HepG2 (cell line): ENCODE results near the gene VCPKMT. TPM values are rescaled to one million over a fixed set of nuclear protein-coding genes. Genes with fewer than 3 reads are reported as not detected.

ENCODE experiments used
- ARID2 ChIP-seq: sonication (generic); formaldehyde crosslinking; IDR thresholded peaks from 2 replicates; pipeline ENCODE4 v1.8.1; 2022; ENCODE audit warnings: mild to moderate bottlenecking, missing genetic modification reagents, borderline replicate concordance
- CHD4 ChIP-seq: fragments of 200-600 bp; sonication (generic); IDR thresholded peaks from 2 replicates; pipeline ENCODE4 v1.7.0; 2017; ENCODE audit warnings: mild to moderate bottlenecking, low read length, borderline replicate concordance
- HMGA1 ChIP-seq: sonication (generic); formaldehyde crosslinking; conservative IDR thresholded peaks from 2 replicates; pipeline ENCODE4 v1.4.0; 2020; ENCODE audit warnings: missing genetic modification reagents
- ISL2 ChIP-seq: sonication (generic); formaldehyde crosslinking; IDR thresholded peaks from 2 replicates; pipeline ENCODE4 v1.5.0; 2020; ENCODE audit warnings: missing genetic modification reagents
- KDM6A ChIP-seq: IDR thresholded peaks from 2 replicates; pipeline ENCODE4 v1.6.1; 2016; ENCODE audit warnings: low read depth
- KLF13 ChIP-seq: sonication (generic); formaldehyde crosslinking; IDR thresholded peaks from 2 replicates; pipeline ENCODE4 v1.4.0; 2020; ENCODE audit warnings: mild to moderate bottlenecking, missing genetic modification reagents
- MBNL3 ChIP-seq: fragments of 250-450 bp; sonication (Bioruptor Pico); conservative IDR thresholded peaks from 2 replicates; pipeline ENCODE4 v1.8.0; 2022; ENCODE audit warnings: mild to moderate bottlenecking, inconsistent platforms
- NFATC3 ChIP-seq: sonication (generic); formaldehyde crosslinking; IDR thresholded peaks from 2 replicates; pipeline ENCODE4 v1.5.1; 2020; ENCODE audit warnings: mild to moderate bottlenecking, missing genetic modification reagents
- NFIC ChIP-seq: IDR thresholded peaks from 2 replicates; pipeline ENCODE4 v1.6.1; 2012; ENCODE audit warnings: mild to moderate bottlenecking, low read length, inconsistent platforms
- PHF8 ChIP-seq: sonication (generic); formaldehyde crosslinking; IDR thresholded peaks from 2 replicates; pipeline ENCODE4 v1.5.0; 2020; ENCODE audit warnings: missing genetic modification reagents
- PLRG1 ChIP-seq: fragments of 450-650 bp; conservative IDR thresholded peaks from 2 replicates; pipeline ENCODE4 v1.6.1; 2016
- SNRNP70 ChIP-seq: fragments of 200-400 bp; formaldehyde crosslinking; IDR thresholded peaks from 2 replicates; pipeline ENCODE4 v1.6.1; 2017; ENCODE audit warnings: mild to moderate bottlenecking, low read depth, low read length, moderate library complexity
- ZBTB42 ChIP-seq: sonication (generic); formaldehyde crosslinking; IDR thresholded peaks from 2 replicates; pipeline ENCODE4 v1.5.0; 2020; ENCODE audit warnings: mild to moderate bottlenecking, missing genetic modification reagents
- ZBTB8A ChIP-seq: sonication (generic); formaldehyde crosslinking; IDR thresholded peaks from 2 replicates; pipeline ENCODE4 v1.4.0; 2020; ENCODE audit warnings: mild to moderate bottlenecking, low read depth, missing genetic modification reagents, borderline replicate concordance
- ZFP36L1 ChIP-seq: sonication (generic); formaldehyde crosslinking; IDR thresholded peaks from 2 replicates; pipeline ENCODE4 v1.8.0; 2022; ENCODE audit warnings: mild to moderate bottlenecking, missing genetic modification reagents, moderate library complexity
- ZFP41 ChIP-seq: sonication (generic); formaldehyde crosslinking; IDR thresholded peaks from 2 replicates; pipeline ENCODE4 v1.4.0; 2020; ENCODE audit warnings: mild to moderate bottlenecking, missing genetic modification reagents, borderline replicate concordance
- ZFYVE20 ChIP-seq: sonication (generic); formaldehyde crosslinking; IDR thresholded peaks from 2 replicates; pipeline ENCODE4 v1.8.0; 2023; ENCODE audit warnings: low read depth, mild to moderate bottlenecking, moderate library complexity, missing genetic modification reagents, borderline replicate concordance
- ZNF431 ChIP-seq: sonication (generic); formaldehyde crosslinking; IDR thresholded peaks from 2 replicates; pipeline ENCODE4 v1.9.0; 2022; ENCODE audit warnings: missing genetic modification reagents, low read depth, mild to moderate bottlenecking, borderline replicate concordance
- ZNF44 ChIP-seq: sonication (generic); formaldehyde crosslinking; IDR thresholded peaks from 2 replicates; pipeline ENCODE4 v1.5.1; 2020; ENCODE audit warnings: mild to moderate bottlenecking, missing genetic modification reagents
- ZNF552 ChIP-seq: sonication (generic); formaldehyde crosslinking; IDR thresholded peaks from 2 replicates; pipeline ENCODE4 v1.9.0; 2022; ENCODE audit warnings: missing genetic modification reagents, mild to moderate bottlenecking, borderline replicate concordance
- ZNF678 ChIP-seq: sonication (generic); formaldehyde crosslinking; IDR thresholded peaks from 2 replicates; pipeline ENCODE4 v1.4.0; 2020; ENCODE audit warnings: mild to moderate bottlenecking, missing genetic modification reagents
- ZNF7 ChIP-seq: IDR thresholded peaks from 2 replicates; pipeline ENCODE4 v1.6.1; 2016; ENCODE audit warnings: missing biosample characterization, missing genetic modification reagents
- ZNF75D ChIP-seq: sonication (generic); formaldehyde crosslinking; IDR thresholded peaks from 2 replicates; pipeline ENCODE4 v1.8.1; 2023; ENCODE audit warnings: missing genetic modification reagents, mild to moderate bottlenecking, borderline replicate concordance
- ZNF776 ChIP-seq: sonication (generic); formaldehyde crosslinking; IDR thresholded peaks from 2 replicates; pipeline ENCODE4 v1.4.0; 2020; ENCODE audit warnings: mild to moderate bottlenecking, missing genetic modification reagents
- ZSCAN12 ChIP-seq: sonication (generic); formaldehyde crosslinking; IDR thresholded peaks from 2 replicates; pipeline ENCODE4 v1.9.0; 2021; ENCODE audit warnings: mild to moderate bottlenecking, missing genetic modification reagents
- ZSCAN30 ChIP-seq: sonication (generic); formaldehyde crosslinking; IDR thresholded peaks from 2 replicates; pipeline ENCODE4 v1.5.0; 2020; ENCODE audit warnings: mild to moderate bottlenecking, missing genetic modification reagents
- ZSCAN31 ChIP-seq: sonication (generic); formaldehyde crosslinking; IDR thresholded peaks from 2 replicates; pipeline ENCODE4 v1.5.0; 2020; ENCODE audit warnings: low read depth, mild to moderate bottlenecking, missing genetic modification reagents
- polyA plus RNA-seq, 8 experiments: library from polyadenylated mRNA; depleted of rRNA in 3 of 8; stranded (reverse) in 7 of 8; unstranded in 1 of 8; fragments of >200 nt; fragmentation: Illumina TruSeq in 4 of 8; extraction: Trizol in 4 of 8; gene quantifications; 2 replicates each; pipeline versions ENCODE4 v1.2.1 to v1.2.3, GENCODE V29; 2011 to 2016; ENCODE audit warnings: low read depth in 4 of 8, missing spikeins in 1 of 8, mixed read lengths in 1 of 8; ENCODE audit not compliant: insufficient read depth in 1 of 8
- total RNA-seq, 5 experiments: library from RNA; depleted of rRNA; stranded (reverse); fragments of >200 nt; fragmentation: Illumina TruSeq; extraction: Trizol; gene quantifications; 2 replicates each; pipeline ENCODE4 v1.2.3, GENCODE V29; 2016; ENCODE audit warnings: low read depth in 1 of 5
- TF ChIP-seq, protein P1 (sequence below): sonication (generic); formaldehyde crosslinking; IDR thresholded peaks from 2 replicates; pipeline ENCODE4 v1.4.0; 2020; ENCODE audit warnings: missing genetic modification reagents
- TF ChIP-seq, protein P2 (sequence below): IDR thresholded peaks from 2 replicates; pipeline ENCODE4 v1.6.1; 2016; ENCODE audit warnings: mild to moderate bottlenecking, missing biosample characterization, missing genetic modification reagents

Gene VCPKMT
- total and polyA plus RNA-seq, 2 of the 13 experiments (the other 11 are each of a cell fraction or from before 2014, with no cell fraction given), result 3.9 to 5.4 TPM

DNA sequence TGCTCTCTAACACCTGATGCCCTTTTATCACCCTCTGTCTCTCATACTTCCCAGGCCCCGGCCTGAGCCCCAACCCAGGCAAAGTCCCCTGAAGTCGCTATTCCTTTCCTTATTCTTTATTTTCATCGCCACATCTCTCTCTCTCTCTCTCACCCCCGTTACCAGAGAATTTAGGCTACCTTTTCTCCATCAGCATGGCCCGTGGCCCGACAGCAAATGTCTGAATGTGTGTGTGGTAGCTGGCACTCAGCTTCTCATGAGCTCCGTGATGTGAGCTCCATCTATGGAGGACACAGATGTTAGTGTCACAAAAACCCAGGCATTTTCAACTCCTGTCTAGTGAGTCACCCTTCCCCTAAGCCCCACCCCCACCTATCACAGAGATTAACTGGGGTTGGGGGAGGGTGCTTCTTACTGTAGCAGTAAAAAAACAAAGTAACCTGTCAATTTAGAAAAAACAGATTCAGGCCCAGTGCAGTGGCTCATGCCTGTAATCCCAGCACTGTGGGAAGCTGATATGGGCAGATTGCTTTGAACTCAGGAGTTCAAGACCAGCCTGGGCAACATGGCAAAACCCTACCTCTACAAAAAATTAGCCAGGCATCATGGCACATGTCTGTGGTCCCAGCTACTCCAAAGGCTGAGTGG is 53.8 kb downstream of the VCPKMT start (continued):
- TF ChIP-seq ZSCAN31 (CRISPR knock-in tag) (no peak), KLF13 (CRISPR knock-in tag) (no peak), NFIC (no peak), ZFP41 (CRISPR knock-in tag) (no peak), MBNL3 (no peak), ZSCAN12 (CRISPR knock-in tag) (no peak), ISL2 (CRISPR knock-in tag) (no peak), ZBTB42 (0 out of 2 replicates have a peak, but pooled peaks have one; percentile 33), ZNF431 (CRISPR knock-in tag) (no peak), ARID2 (no peak), ZNF552 (no peak), ZNF7 (no peak), SNRNP70 (no peak), ZSCAN30 (CRISPR knock-in tag) (no peak), NFATC3 (no peak), ZBTB8A (CRISPR knock-in tag) (no peak), ZFP36L1 (CRISPR knock-in tag) (peak; percentile 64; the same call in 1 of the 2 replicates), ZNF678 (CRISPR knock-in tag) (no peak), HMGA1 (CRISPR knock-in tag) (no peak), PHF8 (no peak; the same call in 1 of the 2 replicates), CHD4 (no peak), ZFYVE20 (CRISPR knock-in tag) (no peak), PLRG1 (no peak), ZNF44 (no peak), ZNF75D (CRISPR knock-in tag) (no peak), KDM6A (CRISPR knock-in tag) (no peak), ZNF776 (CRISPR knock-in tag) (no peak)
- TF ChIP-seq, protein P1, sequence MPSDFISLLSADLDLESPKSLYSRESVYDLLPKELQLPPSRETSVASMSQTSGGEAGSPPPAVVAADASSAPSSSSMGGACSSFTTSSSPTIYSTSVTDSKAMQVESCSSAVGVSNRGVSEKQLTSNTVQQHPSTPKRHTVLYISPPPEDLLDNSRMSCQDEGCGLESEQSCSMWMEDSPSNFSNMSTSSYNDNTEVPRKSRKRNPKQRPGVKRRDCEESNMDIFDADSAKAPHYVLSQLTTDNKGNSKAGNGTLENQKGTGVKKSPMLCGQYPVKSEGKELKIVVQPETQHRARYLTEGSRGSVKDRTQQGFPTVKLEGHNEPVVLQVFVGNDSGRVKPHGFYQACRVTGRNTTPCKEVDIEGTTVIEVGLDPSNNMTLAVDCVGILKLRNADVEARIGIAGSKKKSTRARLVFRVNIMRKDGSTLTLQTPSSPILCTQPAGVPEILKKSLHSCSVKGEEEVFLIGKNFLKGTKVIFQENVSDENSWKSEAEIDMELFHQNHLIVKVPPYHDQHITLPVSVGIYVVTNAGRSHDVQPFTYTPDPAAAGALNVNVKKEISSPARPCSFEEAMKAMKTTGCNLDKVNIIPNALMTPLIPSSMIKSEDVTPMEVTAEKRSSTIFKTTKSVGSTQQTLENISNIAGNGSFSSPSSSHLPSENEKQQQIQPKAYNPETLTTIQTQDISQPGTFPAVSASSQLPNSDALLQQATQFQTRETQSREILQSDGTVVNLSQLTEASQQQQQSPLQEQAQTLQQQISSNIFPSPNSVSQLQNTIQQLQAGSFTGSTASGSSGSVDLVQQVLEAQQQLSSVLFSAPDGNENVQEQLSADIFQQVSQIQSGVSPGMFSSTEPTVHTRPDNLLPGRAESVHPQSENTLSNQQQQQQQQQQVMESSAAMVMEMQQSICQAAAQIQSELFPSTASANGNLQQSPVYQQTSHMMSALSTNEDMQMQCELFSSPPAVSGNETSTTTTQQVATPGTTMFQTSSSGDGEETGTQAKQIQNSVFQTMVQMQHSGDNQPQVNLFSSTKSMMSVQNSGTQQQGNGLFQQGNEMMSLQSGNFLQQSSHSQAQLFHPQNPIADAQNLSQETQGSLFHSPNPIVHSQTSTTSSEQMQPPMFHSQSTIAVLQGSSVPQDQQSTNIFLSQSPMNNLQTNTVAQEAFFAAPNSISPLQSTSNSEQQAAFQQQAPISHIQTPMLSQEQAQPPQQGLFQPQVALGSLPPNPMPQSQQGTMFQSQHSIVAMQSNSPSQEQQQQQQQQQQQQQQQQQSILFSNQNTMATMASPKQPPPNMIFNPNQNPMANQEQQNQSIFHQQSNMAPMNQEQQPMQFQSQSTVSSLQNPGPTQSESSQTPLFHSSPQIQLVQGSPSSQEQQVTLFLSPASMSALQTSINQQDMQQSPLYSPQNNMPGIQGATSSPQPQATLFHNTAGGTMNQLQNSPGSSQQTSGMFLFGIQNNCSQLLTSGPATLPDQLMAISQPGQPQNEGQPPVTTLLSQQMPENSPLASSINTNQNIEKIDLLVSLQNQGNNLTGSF (CRISPR knock-in tag), result no peak
- TF ChIP-seq, protein P2, sequence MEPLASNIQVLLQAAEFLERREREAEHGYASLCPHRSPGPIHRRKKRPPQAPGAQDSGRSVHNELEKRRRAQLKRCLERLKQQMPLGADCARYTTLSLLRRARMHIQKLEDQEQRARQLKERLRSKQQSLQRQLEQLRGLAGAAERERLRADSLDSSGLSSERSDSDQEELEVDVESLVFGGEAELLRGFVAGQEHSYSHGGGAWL (CRISPR knock-in tag), result no peak
